GM06990 (cell line): ENCODE results near the gene EIF2B1.

Experiments
- DNase-seq: peaks from one replicate; pipeline ENCODE4 v3.0.0-alpha.2; 2011; ENCODE audit not compliant: insufficient read length; ENCODE audit errors: extremely low read depth
- H3K27me3 ChIP-seq: replicated peaks from 2 replicates; pipeline ENCODE4 v1.6.0; 2011; ENCODE audit warnings: low read length; ENCODE audit not compliant: control insufficient read depth, insufficient read depth
- H3K36me3 ChIP-seq: 2 replicates; pipeline ENCODE4 v1.5.1; 2011; ENCODE audit warnings: low read length; ENCODE audit not compliant: control insufficient read depth, insufficient read depth
- H3K4me3 ChIP-seq: replicated peaks from 2 replicates; pipeline ENCODE4 v1.5.1; 2011; ENCODE audit warnings: low read depth, mild to moderate bottlenecking, control low read depth, low read length
- CTCF ChIP-seq: IDR thresholded peaks from 2 replicates; pipeline ENCODE4 v1.5.1; 2011; ENCODE audit warnings: low read length, control low read depth, mild to moderate bottlenecking, inconsistent platforms; ENCODE audit not compliant: insufficient read depth, poor library complexity, severe bottlenecking

The EIF2B1 gene

GRCh38 chr12:123656392-123656791, 22.9 kb upstream of the EIF2B1 start:
- H3K36me3 ChIP-seq, result no peaks in the 10 kb centered on the region
- no peak for TF ChIP-seq CTCF
- no peak for DNase-seq
- no peaks in the 10 kb centered on the region for H3K27me3 ChIP-seq
- no peak overlapping the region for H3K4me3 ChIP-seq

- Histone ChIP-seq H3K4me3 (no peak overlapping the region), H3K27me3 (no peaks in the 10 kb centered on the region), H3K36me3 (no peaks in the 10 kb centered on the region)
- no peak for TF ChIP-seq CTCF
- peak; percentile 38 for DNase-seq
Measured at GRCh38 chr12:123655420-123655819, 21.9 kb upstream of the EIF2B1 start.

DNA sequence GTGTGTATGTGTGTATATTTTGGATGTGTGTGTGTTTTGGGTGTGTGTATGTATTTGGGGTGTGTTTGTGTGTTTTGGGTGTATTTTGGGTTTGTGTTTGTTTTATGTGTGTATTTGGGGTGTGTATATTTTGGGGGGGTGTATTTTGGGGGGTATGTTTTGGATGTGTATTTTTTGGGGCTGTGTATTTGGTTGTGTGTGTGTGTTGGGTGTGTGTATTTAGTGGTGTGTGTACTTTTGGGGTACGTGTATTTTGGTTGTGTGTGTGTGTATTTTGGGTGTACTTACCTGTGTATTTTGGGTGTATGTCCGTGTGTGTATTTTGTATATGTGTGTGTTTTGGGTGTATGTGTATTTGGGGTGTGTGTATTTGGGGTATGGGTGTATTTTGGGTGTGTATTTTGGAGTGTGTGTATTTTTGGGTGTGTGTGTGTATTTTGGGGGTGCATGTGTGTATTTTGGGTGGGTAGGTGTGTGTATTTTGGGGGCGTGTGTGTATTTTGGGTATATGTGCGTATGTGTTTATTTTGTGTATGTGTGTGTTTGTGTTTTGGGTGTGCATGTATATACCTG, 20.7 kb upstream of the EIF2B1 start:
- no peaks in the 10 kb centered on the region for H3K27me3 ChIP-seq
- DNase-seq, result no peak
- peaks cover 3% of the 10 kb centered on the region; the same call in 1 of the 2 replicates for H3K36me3 ChIP-seq
- TF ChIP-seq CTCF, result no peak
- H3K4me3 ChIP-seq, result no peak overlapping the region

- Histone ChIP-seq H3K36me3 (peaks cover 17% of the 10 kb centered on the region), H3K4me3 (no peak overlapping the region), H3K27me3 (no peaks in the 10 kb centered on the region)
- DNase-seq, result no peak
- TF ChIP-seq CTCF, result no peak
Measured at GRCh38 chr12:123648401-123648800, 14.9 kb upstream of the EIF2B1 start.

DNA sequence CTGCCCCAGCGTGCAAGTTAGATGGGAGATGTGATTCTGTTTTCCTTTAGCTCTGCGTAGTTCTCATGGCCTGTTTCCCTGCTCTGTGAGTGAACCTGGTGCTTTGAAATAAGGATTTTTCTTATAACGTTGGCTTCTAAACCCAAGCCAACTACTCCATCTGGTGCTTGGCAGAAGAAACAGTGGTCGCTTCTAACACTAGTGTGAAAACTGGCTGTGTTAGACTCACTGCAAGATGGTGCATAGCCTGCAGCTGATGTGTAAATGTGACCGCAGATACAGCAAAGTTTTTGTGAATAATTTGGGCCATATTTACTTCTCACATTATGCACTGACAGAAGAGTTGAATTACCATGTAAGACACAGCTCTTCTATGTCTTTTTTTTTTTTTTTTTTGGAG, 12.4 kb upstream of the EIF2B1 start:
- TF ChIP-seq CTCF, result no peak
- Histone ChIP-seq H3K27me3 (no peaks in the 10 kb centered on the region), H3K36me3 (peaks cover 17% of the 10 kb centered on the region), H3K4me3 (no peak overlapping the region)
- DNase-seq, result no peak

DNA sequence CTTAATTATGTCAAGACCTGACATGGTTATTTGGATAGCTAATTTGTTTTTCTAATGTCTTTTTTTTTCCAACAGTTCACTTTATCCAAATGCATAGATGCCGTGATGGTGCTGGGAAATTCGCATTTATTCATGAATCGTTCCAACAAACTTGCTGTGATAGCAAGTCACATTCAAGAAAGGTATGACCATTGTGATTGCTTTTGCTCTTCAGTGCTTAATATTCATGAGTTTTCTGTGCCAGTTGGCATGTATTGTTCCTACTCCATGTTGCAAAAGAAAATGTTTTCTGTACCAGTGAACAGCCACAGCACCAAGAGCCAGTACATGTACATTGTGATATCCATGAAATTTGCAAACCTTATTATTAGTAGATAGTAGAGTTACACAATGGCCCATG, 11.9 kb upstream of the EIF2B1 start:
- H3K36me3 ChIP-seq, result peaks cover 17% of the 10 kb centered on the region
- DNase-seq, result no peak
- no peak for TF ChIP-seq CTCF
- no peak overlapping the region for H3K4me3 ChIP-seq
- H3K27me3 ChIP-seq, result no peaks in the 10 kb centered on the region
